T-helper 22 cell (primary cell): Measurements from ENCODE around the gene GGNBP2.
"Not testable (repeated sequence)": the region's sequence is repeated elsewhere in the genome, so short reads cannot be mapped to it uniquely, and the experiment has no call there.

Experiments used
- DNase-seq: peaks from one replicate; pipeline ENCODE4 v3.0.0-alpha.2; 2020; ENCODE audit warnings: low read depth

Gene GGNBP2, protein sequence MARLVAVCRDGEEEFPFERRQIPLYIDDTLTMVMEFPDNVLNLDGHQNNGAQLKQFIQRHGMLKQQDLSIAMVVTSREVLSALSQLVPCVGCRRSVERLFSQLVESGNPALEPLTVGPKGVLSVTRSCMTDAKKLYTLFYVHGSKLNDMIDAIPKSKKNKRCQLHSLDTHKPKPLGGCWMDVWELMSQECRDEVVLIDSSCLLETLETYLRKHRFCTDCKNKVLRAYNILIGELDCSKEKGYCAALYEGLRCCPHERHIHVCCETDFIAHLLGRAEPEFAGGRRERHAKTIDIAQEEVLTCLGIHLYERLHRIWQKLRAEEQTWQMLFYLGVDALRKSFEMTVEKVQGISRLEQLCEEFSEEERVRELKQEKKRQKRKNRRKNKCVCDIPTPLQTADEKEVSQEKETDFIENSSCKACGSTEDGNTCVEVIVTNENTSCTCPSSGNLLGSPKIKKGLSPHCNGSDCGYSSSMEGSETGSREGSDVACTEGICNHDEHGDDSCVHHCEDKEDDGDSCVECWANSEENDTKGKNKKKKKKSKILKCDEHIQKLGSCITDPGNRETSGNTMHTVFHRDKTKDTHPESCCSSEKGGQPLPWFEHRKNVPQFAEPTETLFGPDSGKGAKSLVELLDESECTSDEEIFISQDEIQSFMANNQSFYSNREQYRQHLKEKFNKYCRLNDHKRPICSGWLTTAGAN

DNA sequence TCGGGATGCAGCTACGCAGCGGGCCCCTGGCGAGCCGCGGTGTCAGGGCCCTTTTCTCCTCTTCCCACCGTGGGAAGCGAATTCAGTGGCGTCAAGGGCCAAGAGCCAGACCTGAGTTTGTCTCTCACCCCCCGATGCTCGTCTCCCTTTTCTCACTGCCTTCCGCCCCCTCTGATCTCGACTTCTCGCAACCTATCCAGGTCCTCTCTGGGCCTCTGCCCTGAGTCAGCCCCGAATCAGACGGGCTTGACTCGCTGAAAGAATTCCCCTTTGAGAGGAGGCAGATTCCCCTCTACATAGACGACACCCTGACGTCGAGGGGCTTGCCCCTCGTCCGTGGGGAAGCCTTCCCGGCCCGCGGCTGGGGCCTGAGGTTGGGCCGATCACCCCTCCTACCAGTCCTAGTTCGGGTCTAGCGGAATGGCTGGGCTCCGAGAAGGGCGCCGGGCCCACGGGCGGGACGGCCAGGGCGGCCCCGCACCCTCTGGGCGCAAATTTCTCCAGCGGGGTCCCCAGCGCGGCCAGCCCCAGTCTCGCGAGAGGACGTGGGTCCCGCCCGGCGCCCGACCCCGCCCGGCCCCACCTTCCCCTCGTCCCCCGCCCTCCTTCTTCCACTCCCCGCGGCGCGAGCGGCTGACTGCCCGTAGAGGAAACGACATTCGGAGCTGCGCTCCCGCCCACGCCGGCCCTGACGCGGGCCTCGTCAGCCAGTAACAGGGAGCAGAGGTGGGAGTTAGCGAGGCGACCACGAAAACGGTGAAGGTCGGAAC, at the start of gene GGNBP2:
GGNBP2 (plus strand) TSS at position 613 of the 770 bp plus-strand sequence. CDS start 806 bp downstream, outside the sequence.
- DNase-seq: peak; percentile 84

DNA sequence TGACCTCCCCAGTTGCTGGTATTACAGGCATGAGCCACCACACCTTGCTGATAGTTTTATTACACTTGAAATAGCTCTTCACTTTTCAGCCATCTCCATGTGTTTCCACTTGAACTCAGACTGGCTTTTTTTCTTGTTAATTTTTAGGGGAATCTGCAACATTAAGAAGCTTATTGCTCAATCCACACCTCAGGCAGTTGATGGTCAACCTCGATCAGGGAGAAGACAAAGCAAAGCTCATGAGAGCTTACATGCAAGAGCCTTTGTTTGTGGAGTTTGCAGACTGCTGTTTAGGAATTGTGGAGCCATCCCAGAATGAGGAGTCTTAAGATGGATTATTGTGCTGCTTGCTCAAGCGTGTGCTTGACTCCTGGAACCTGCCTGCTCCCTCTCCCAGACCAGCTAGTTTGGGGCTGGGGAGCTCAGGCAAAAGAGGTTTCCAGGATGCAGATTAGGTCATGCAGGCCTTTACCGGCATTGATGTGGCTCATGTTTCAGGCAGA, 49.6 kb upstream of the GGNBP2 start:
- DNase-seq: no peak

DNA sequence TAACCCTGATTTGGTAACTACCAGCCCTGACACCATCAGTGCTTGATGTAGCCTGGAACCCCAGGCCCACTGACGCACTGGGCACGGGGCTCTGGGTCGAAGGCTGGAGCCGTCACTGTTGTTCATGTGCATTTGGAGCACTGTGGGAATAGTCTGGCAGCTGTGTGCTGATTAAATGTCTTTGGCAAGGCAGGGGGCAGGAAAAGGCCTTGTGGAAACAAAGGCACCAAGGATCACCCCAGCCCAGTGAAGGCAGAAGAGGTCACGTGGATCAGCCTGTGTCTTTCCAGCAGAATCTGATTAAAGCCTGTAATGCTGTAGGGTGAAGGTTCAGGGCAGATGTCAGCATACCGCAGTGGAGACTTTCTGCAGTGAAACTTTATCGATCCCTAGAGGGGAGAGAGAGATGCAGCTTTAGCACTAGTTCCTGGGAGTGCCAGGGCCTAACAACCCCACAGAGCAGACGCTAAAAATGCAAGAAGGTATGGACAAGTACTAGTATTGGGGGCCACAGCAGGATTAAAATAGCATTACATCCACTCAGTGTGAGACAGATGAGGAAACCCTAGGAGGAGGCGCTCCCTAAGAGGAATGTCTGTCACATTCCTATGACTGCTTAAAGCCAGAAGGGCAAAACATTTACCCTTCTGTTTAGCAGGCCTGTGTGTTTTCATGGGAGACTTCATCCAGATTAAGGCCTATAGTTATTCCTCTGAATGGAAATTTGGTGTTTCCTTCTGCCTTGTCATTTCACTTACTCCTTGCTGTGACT, 48.5 kb upstream of the GGNBP2 start:
- DNase-seq: no peak

DNA sequence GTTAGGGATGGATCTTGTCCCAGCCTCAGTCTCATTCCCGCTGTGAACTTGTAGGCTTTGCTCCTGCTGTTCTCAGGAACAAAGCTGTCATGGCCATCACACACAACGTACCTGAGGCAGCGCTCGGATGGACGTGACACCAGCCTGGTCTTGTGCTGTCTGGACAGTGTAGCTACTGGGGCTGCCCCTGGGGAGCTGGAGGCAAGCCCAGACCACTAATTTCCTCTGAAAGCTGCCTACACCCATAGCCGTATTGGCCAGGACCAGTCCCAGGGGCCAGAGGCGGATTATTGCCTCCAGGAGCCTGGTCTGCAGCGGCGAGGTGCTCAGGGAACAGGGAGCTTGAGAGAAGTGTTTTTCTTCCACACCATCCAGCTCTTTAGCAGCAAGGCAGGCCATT, 46.6 kb upstream of the GGNBP2 start:
- DNase-seq: no peak

DNA sequence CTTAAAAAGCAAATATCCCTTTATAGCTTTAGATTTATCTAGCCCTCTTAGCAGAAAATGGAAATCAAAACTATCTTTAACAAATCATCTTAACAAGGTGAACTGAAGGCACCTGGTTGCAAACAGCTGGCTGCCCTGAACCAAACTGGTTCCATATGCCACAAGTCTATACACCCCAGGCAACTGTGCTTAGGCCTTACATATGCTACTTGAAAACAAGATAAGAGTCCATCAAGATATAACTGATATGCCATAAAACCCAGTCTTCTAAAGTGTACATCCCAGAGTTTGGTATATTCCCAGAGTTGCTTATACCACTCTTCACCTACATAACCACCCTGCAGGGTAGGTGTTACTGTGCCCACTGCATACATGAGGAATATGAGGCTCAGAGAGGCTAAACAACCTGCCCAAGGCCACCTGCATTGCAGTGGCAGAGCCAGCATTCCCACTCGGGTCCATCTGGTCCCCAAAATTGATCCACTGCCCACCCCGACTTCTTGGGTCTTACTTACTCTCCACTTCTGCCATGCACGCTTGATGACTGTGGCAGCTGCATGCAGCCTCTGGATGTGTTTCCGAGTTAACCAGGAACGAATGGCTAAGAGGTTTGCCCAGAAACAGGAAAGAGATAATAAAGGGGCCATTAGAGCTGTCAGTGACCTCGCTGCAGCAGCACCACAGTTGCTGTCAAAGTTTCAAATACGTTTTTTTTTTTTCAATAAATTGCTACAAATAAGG, 46.0 kb upstream of the GGNBP2 start:
- no peak for DNase-seq

DNA sequence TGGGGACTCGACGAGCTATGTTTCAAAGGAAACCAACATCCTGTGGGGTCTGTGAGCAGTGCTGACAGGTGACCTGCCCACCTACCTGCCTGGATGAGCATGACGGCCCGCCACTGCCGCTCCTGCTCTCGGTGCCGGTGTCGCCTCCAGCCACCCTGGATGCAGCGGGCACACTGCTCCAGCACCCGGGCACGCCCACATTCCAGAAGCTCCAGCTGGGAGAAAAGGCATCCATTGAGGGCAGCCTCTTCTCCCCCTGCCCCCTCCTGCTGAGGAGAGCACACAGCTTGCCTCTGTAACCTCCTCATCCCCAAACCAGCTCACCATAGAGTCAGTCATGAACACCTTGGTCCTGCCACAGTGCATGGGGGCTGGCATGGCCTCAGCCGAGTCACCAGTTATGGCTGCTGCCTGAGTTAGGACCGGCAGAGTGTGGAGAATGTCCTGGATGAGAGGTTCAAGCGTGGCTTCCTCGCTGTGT, 43.9 kb upstream of the GGNBP2 start:
- DNase-seq: no peak

DNA sequence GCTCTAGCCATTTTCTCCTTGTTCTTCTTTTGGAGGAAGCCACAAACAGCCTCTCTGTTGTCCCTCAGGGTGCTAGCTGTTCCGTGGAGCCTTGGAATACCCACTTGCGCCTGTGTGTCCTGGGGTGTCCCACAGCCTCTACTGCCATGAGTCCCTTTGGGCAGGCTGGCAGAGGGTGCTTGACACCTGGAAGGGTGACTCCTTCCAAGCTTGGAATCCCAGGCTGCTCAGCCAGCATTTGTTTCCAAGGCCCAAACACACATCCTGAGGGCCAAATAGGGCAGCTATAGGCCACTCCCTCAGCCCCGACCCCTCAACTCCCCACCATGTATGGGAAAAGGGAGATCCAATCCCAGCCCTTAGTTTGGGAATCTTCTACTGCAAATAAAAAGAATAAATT, 43.4 kb upstream of the GGNBP2 start:
- DNase-seq: no peak

DNA sequence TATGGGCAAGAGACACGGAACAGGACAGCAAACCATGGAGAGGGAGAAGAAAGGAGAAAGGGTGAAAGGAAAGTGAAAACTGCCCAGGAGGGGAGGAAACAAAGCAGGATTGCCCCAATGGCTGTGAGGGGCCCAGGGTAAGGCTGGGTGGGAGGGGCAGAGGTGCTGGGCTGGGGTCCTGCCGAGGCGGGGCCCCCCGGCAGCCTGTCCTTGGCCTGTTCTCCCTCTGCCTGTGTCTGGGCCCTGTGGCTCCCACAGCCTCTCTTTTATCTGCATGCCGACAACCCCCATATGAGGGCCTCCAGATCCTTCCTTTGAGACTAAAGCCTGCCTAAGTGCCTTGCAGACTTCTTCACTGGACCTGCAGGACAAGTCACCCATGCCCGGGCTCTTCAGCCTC, 42.8 kb upstream of the GGNBP2 start:
- DNase-seq: no peak

DNA sequence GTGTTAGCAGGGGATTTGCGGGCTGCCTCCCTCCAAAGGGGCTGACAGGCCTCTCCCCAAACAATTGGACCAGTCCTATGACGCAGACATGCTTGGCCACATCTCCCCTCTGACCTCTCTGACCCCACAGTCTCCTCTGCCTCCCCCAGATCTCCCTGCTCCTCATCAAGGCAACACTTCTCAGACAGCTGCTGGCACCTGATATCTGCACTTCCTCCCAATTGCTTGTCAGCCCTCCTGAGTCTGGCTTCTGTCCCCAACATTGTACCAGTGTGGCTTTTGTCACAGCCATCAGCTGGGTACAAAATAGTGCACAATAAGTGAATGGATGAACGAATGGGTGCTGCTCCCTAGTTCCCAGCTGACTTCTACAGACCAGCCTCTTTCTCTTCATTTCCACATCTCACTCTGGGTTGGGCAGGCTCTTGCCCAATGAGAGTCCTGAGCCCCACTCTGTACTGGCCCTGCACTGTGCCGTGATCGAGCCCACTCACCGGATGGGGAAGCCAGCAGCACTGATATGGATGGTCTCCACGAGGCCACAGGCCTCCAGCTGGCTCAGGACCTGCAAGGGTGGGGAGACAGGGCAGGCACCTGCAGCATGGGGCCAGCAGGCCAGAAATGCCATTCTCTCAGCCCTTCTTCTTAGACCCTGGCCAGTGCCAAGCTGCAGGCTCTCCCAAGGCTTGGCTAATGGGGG, 41.1 kb upstream of the GGNBP2 start:
- no peak for DNase-seq

DNA sequence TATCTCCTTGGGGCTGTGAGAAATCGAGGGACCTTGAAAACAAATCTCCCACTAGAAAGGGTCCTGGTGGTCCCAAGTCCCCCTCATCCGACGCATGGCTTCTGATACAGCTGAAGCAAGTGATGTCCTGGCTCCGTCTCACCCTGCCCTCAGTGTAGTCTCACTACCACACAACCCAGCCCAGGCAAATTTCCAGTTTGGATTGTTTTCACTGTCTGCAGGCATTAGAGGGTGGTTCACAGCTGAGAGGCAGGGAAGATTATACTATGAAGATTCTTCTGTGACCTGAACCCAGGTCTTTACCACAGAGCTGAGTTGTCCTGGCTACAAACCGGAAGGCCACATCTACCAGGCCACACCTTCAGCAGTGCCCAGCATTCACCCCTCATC, 40.6 kb upstream of the GGNBP2 start:
- DNase-seq: no peak

DNA sequence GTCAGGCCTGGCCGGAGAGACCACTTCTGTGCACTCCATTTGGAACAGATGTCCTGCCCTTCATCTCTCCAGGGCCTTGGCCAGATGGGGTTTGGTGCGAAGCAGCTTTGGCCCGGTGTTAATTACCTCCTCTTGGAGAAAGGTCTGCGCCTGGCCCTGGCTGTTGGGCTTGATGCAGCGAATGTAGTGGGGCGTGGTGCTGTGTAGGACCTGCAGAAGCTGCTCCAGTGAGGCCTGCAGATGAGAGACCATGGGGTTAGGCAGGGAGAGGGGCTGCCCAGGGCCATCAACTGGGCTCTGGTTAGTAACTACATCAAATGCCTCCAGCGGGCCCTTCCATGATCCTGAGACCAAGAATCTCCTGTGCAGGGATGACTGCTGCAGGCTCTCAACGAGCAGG, 39.5 kb upstream of the GGNBP2 start:
- no peak for DNase-seq

DNA sequence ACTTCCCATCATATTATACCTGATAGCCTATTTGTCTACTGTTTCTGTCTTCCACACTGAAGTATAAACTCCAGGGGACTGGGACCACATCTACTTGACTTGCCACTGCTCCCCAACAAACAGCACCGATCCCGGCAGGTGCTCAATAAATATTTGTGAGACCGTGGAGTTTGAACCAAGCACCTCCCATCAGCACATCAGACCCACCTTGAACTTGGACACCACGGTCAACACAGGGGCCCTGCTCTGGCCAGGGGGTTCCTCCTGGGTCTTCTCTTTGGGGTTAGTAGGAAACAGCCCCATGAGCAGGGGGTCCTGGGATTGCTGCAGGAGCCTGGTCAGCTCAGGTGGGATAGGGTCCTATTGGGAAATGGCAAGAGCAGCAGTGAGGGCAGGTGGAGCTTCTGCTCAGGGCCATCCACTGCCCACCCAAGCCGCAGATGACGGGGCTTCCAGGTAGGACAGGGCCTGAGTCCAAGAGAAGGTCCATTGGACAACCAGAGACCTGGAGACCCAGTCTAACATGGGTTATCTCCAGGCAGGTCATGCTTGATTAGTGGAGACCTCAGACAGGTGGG, 38.4 kb upstream of the GGNBP2 start:
- no peak for DNase-seq

DNA sequence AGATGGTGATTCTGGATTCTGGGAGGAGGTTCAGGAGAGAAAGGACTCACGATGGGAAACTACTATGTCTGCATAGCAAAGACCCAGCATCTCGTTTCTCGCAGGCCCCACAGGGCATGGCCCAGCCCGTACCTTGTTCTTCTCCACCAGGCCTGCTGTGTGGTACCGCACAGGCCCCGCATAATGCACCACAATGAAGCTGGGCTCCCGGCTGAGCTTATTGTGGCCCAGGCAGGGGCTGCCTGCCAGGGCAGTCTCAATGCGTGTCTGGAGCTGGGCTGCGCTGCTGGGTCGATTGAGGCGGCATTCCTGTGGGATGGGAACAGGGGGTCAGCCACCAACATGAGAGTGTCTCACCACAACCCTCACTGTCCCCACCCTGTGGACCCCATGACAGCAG, 37.9 kb upstream of the GGNBP2 start:
- DNase-seq: no peak

DNA sequence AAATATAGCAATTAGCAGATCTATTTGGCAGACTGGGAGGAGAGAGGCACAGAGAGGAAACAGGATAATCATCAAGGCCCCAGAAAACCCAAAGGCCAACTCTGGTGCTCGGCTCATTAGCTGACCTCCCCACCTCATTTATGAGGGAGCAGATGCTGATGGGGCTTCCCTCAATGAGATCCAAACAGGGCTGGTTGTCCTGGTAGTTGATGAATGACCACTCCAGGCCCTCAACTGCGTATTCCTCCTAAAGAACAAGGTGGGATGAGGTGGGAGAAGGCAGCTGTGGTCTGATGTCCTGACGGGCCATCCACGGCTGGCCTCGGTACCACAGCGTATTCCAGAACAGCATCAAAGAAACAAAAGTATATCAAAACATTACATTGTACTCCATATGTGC, 37.5 kb upstream of the GGNBP2 start:
- no peak for DNase-seq

DNA sequence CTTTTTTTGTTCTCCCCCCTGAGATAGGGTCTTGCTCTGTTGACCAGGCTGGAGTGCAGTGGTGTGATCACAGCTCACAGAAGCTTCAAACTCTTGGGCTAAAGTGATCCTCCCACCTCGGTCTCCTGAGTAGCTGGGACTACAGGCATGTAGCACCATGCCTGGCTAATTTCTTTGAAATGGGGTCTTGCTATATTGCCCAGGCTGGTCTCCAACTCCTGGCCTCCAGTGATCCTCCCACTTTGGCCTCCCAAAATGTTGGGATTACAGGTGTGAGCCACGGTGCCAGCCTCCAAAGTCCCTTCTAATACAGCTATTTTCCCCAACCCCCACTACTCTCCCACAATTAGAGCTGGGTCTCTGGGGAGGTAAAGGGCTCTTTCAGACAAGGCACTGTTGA, 36.3 kb upstream of the GGNBP2 start:
- not testable (repeated sequence) for DNase-seq

DNA sequence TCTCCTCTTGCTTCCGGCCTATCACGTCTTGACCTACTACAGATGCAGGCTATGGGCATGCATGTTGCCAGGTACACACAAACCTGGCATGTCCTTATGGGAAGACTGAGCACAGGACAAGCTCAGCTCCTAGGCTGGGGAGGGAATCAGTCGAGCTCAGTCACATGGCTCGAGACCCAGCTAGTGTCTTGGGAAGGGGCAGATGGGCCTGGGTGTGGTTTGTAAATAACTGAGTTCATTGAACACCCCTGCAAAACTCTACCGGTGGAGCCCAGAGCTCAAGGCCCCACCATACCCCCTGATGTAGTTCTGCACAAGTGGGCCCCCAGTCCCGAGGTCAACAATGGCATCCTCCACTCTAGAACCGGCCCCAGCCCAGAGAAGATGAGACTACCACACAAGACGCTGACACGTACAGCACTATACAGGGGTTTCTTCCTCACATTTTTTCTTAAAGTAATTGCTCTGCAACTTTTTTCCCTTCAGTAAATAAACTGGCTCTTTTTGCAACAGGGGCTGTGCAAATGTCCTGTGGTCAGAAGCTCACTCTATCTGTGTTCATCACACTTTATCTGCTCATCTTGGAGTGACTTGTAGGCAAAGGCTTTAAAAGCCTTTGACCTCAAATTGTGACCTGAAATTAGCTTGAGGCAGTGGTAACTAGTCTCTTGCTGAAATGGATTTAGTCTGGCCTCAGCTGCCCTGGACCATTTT, 35.3 kb upstream of the GGNBP2 start:
- DNase-seq: no peak

DNA sequence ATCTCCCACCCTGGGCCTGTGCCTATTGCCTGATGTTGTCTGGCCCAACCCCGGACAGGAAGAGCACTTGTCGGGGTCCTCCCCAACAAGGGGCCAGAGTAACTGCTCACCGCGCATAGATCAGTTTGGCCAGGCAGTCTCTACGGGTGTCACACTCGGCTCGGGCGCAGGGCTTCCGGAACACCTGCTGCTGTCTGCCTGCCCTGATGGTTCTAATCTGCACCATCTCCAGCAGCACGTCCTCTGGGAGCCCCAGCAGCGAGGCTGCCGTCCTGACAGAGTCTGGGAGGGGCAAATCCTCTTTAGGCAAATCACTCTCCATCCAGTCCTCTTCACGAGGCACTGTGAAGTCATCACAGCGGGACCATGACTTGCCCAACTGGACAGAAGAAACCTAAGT, 34.1 kb upstream of the GGNBP2 start:
- DNase-seq: no peak

DNA sequence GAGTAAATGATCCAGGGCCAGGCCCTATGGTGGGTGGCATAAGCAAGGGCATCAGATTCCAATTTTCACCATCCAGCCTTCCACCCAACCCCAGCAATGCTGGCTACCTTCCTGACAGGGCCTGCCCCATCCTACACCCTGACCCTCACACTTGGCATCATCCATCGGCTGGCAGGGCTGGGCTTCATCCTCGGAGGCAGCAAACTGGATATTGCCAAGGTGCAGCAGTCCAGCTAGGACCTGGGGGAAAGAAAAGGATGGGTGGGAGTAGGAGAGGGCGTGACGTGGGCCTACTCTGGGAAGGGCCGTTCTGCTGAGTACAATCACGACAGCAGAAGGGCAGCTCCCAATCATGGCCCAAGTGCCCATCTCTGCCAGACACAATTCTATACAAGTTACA, 33.5 kb upstream of the GGNBP2 start:
- no peak for DNase-seq

DNA sequence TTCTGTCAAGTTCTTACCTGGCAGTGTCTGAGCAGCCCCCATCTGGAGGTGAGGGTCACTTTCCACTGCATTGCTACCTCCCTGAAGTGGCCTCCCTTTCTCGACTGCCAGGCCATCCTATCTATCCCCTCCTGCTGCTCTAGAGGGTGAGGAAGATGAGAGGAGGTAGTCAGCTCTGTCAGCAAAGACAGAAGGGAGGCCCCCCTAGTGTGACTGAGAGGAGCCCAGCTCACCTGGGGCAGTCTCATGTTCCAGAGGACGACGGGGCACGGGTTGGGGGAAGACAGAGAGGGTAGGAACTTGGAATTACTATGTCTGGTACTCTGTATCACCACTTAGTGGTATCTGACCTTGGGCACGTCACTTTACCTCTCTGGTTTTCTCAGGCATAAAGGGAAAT, 32.1 kb upstream of the GGNBP2 start:
- DNase-seq: no peak
